Uterine smooth muscle cell (primary cell): ENCODE data around the gene IPO8. TPM values are rescaled to one million over a fixed set of nuclear protein-coding genes. Genes with fewer than 3 reads are reported as not detected.

Experiments used
- total RNA-seq: library from RNA; depleted of rRNA; stranded (reverse); fragments of >200 nt; gene quantifications from 2 replicates; pipeline ENCODE4 v1.2.3, GENCODE V29; 2014

The IPO8 gene
- 44.6 and 46.6 TPM in 2 replicates for total RNA-seq

DNA sequence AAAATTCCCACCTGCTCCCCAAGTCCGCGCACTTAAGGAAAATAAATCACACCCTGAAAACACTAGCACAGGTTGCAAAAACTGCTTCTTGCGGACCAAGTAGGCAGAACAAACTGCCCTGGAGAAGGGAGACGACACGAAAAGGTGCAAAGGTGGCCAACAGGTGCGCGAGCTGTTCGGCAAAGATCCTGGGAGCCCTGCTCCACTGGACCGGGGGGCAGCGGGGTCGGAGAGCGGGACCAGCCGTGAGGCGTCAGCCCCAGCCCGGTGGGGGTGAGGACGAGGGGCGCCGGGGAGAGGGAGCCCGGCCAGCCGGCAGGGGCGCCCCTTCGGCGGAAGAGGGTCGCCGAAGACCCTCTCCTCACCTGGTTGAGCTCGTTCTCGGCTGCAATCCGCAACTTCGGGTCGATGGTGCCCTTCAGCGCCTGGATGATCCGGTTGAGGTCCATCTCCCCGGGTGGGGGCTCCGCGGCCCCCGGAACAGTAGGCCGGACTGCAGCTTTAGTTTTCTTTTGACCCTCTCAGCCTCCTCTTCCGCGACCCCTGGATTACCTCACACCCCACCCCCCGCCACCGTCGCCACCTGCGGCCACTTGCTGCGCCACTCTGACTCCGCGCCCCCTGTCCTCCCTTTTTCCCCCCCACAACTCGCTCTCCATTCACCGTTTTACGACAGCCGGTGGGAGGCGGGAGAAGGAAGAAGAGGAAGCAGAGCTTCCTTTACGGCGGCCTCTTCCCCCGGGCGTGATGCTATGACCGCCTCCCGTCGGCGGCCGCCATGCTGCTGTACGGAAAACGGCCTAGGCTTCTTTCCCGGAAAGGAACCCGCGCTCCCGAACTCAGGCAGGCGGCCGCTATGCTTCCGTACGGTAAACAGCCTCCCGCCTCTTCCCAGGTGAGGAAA, at the start of gene IPO8:
Gene IPO8 (minus strand): TSS at position 671 of the 904 bp plus-strand sequence. CDS start 222 bp downstream, at position 449.

Other genes with a start within 250 kb of the IPO8 start
- gene CAPRIN2, start 59.1 kb upstream of the IPO8 start, total RNA-seq, result 19.5 and 25.7 TPM in 2 replicates
- gene TSPAN11, start 230.9 kb upstream of the IPO8 start, total RNA-seq, result under 0.01 and 0.12 TPM in 2 replicates